HL-60/S4 treated with phorbol 12-myristate 13-acetate at 8.2 ng/mL for 4 days and 3 days (cell line): ENCODE data around the gene PIR.

Source experiments
- in situ Hi-C: fragments of 300-500 bp; cut with MboI; formaldehyde crosslinking; loops from 2 replicates; pipeline ENCODE4 v1.15.0; 2022; ENCODE audit warnings: low sequenced_read_pairs

PIR gene

DNA sequence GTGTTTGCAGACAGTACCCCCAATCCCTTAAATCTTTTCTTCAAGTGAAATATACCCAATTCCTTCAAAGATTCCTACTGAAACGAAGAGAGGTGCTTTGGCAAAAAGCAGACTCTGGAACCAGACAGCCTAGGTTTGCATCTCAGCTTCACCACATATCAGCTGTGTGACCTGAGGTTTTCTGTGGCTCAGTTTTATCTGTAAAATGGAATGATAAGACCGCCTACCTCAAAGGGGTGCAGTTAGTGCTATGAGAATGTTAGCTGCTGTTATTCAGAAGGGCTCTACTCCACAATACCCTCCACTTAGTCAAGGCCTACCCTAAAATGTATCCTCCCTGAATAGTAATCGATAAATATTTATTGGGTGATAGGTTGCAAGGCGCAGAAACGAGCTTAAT is 664 bp downstream of the PIR start:
- in situ Hi-C loops: no loop called here

DNA sequence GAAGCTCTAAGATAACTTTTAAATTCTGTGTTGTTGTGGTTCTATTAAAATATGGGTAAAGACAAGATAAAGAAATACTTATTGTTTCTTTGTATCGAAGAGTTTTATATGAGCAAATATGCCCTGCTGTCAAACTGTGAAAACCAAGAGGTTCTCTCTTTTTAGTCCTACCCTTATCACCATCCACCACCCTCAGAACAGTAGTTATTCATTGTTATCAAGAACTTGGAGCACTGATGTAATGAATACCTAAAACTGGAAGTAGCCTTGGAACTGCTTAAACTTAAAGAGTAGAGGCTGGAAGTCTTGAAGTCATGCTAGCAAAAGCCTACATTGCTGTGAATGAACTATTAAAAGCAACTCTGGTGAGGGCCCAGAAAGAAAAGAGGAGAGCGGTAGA is 9.2 kb downstream of the PIR start:
- in situ Hi-C loops: no loop called here

DNA sequence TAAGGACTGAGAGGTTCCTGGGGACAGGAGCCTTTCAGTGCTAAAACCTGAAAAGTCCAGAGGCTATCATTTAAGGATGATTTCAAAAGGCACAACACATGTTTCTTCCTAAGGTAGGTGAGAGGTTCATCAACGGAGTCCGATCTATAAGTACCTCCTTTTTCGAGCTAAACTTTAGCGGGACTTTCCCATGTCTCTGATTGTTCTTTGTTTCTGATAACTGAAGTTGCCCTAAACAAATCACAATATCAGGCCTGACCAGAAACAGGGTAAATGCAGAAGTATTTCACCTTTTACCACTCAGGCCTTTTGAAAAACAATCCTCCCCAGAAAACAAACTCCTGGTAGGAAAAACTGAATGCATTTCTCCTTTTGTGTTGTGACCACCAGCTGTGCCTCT is 17.6 kb downstream of the PIR start:
- in situ Hi-C loops: no loop called here

DNA sequence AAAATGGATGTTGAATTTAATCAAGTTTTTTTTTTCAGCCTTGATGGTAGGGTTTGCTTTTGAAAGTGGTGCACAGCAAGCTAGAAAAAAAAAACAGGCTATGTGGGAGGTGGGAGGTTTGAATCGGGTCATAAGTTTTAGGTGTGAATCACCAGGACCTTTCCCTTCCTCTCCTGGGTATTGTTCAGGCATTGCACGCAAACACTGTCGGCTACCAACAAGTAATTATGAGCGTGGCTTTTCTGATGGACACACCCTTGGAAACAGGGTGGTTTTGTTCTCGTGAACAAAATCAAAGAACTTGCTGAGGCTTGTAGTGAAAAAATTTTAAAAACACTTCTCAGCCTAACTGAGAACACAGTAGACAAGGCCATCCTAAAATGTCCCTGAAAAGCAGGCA is 18.1 kb downstream of the PIR start:
- in situ Hi-C loops: no loop called here

DNA sequence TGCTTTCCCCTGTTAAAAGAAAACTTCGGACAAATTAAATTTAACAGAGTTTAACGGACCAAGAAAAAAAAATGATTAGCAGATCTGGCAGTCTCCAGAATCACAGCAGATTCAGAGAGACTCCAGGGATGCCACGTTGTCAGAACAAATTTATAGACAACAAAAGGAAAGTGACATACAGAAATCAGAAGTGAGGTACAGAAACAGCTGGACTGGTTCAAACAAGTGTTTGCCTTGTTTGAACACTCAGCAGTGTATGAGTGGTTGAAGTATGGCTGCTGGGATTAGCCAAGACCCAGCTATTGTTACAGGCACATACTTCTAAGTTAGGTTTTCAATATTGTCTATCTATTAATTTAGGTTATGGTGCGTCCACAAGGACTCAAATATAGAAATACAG is 19.1 kb downstream of the PIR start:
- in situ Hi-C loops: no loop called here

DNA sequence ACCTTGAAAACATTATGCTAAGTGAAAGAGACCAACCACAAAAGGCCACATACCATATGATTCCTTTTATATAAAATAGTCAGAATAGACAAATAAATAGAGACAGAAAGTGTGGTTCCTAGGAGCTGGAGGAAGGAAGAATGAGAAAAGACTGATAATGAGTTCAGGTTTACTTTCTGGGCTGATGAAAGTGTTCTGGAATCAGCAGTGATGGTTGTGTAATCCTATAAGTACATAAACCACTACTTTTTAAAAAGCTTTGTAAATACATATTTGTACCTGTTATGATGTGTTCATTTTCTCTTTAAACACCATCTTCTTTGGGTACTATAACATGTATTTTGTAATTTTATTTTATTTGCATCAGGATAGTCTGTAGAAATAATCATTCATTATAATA is 20.6 kb downstream of the PIR start:
- in situ Hi-C loops: no loop called here

DNA sequence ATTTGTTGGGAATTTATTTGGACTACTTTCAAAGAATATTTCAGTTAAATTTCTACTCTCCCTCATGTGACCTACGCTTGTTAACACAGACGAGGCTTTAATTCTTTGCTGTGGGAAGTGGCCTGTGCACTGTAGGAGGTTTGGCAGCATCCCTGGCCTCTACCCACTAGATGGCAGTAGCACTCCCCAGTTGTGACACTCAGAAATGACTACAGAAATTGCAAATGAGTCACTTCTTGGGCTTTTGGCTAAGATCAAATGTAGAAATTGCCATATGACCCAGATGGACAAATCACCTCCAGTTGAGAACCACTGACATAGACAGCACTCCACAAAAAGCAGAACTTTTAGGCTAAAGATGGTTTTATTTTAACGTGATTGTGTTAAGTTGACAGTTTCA is 22.1 kb downstream of the PIR start:
- in situ Hi-C loops: no loop called here

DNA sequence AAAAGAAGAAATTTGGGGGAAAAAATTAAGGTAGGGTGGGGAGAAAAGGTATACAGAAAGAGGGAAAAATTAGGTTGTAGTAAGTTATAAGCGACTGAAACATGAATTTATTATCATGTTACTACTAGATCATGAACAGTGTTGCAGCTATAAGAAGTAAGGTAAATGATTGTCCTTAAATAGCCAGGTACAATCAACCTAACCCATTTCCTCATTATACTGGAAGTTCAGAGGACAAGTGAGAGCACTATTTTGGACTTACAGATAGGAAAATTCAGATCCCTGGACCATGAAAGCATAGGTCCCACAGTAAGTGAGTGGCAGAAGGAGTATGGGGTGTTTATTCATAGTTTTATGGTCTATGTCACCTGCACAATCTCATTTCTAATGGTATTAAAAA is 23.5 kb downstream of the PIR start:
- in situ Hi-C loops: no loop called here

DNA sequence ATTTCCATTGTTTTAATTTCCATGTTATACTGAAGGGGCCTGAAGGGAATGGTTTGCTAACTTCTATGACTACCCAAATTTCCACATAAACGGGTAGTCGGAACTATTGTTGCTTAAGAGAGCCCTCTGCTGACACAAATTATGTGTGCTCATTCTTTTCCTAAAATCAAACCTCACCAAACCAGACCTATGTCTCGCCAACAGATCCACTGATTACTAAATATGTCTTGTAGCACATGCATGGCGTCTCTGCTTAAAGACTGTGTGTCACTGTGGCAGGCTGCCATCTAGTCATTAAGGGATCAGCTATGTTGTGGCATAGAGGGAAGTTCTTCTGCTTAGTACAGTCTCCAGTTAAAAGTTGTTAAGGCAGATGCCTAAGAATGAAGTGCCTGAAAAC is 25.1 kb downstream of the PIR start:
- in situ Hi-C loops: no loop called here

DNA sequence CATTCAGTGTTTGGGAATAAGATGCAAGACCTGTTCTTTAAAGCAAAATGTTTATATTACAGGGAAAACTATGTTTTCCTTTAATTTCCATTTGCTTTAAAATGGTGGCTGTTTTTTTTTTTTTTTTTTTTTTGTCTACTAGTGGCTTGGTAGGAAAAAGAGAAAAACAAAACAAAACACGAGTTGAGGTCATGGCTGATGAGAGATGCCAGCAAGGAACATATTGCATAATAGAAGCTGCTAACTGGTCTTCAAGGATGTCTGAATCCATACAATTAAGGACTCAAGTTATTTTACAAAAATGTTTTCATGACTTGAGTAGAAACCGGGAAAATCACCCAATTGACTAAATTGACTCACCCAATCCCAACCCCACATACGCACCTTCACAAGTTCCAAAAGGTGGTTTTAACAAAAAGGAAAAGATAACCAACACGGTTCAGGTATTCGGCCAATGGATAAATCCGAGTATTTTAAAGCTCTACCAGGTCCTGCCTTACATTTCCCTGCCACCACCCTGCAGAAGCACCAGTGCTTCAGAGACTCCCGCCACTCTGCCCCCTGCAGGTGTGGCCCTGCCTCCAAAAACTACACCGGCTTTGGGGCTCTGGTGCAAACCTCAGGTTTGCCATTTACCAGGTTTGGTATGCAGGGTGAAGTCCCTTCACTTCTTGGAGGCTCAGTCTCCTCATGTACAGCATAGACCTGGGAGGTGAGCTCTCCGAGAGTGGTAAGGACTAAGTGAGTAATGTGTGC is 27.1 kb downstream of the PIR start:
- in situ Hi-C loops: no loop called here

DNA sequence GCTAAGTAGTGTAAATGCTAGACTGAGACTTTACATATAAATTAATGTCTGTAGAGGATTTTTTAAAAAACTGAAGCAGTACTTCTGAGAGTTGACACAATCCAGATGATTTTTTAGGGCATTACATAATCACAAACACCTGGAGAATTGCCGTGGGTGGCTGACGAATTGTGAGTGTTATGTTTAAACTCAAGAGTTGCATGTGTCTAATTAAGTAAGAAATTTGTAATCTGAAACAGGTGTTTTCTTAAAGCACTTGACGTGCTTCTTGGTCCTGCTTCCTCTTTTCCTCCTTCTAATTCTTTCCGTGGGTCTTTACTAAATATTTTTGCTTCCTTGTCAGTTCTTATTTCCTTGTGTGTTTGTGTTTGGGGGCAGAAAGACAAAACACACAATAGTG is 27.8 kb downstream of the PIR start:
- in situ Hi-C loops: no loop called here

DNA sequence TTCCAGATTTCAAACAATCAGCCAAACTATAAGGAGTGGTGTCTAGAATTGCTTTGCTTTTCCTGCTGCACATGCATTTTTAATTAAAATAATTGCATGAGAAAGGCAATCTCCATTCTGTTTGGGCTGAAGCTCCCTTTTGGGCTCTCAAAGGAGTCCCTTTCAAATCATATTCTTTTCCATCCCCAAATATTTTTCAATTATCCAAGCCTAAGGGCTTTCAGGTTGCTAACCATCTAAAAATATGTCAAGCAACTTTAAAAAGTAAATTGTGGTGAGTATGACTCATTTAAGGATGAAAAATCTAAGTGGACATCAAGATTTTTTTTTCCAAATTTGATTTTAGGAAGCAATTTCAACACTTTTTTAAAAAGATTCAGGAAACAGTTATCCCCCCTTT is 28.4 kb downstream of the PIR start:
- in situ Hi-C loops: no loop called here

DNA sequence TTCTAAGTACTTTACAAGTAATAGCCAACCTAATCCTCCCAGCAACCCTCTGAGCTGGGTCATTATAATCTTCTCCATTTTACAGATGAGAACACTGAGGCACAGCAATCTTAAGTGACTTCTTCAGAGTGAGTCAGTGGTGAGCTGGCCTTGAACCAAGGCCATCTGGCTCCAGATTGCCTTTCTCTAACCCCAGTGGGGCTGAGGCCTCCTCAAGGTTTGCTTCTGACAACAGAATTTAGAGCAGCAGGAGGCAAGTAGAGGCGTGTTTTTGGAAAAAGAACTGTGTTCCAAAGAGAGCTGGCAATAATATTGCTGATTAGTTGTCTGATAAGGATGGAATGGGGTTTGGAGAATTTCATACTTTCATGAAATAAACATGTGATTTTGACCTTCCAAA is 41.2 kb downstream of the PIR start:
- in situ Hi-C loops: no loop called here

DNA sequence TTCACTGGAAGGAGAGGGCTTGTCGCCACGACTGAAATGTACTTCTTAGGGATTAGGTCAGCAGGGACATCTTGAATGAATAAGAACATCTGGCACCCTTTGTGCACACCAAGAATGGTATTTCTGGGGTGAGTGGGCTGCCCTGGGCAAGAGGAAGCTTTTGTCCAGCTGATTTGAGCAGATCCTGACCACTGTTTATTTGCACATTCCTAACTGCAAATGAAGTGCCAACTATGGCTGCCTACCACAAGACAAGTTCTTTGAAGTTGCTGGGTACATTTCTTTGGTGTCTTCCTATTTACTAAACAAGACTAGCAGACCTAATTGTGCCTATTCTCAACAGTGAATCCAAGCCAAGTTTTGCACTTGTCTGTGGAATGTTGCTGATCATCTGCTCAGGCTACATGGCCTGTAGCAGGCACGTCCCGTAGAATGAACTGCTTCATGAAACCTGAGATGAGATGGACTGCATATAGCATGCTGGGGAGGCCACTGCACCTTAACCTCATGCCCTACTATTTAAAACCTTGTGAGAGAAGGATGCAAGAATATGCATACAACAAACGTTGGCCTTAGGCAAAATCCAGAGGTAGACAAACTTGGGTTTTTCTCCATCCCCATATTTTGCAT is 45.0 kb downstream of the PIR start:
- in situ Hi-C loops: no loop called here

DNA sequence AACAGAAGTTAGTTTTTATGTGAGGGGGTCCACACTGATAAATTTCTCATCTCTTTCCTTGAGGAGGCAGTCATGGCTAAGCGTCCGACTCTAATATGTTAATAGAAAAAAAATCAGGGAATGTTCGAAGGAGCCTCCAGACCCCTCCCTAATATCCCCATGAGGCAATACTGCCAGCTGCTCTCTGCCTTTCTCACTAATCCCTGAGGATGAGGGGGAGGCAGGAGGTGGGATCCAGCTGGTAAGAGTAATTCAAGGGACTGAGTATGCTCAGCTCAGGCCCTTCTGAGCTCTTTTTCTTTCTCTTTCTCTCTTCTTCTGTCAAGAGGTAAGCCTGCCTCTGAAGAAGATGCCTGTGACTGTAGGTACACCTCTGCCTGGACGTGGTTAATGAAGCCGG is 51.7 kb downstream of the PIR start:
- in situ Hi-C loops: no loop called here

DNA sequence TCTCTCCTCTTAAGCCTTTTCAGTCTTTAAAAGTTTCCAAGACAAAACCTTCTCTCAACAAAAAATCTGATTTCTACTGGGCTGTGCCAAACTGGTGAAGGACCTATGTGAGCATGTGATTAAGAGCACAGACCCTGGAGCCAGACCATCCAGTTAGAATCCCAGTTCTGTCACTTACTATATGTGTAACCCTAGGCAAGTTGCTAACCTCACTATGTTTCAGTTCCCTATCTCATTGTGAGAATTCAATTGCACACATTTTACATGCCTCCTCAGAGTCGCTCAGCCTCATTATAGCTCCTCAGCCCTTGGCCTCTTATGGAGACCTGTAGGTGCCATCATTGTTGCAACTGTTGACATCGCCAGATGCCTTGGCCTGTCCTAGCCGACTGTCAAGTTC is 54.8 kb downstream of the PIR start:
- in situ Hi-C loops: no loop called here

DNA sequence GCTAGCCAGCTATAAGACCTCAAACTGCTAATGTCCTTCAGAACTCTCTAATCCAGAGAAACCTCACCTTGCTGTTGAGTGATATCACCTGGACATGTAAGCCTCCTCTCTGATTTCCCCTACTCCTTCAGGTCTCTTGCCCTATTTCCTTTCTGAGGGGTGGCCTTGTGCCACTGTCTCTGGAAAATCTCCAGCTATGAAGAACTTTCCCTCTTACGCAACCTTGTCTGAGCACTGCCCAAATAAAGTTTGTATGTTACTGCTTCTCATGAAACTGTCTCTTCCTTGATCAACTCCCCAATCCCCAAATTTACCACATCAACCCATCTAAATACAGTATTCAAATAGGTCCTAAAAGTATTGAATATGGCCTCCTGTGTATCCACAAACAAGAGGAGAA is 55.4 kb downstream of the PIR start:
- in situ Hi-C loops: no loop called here

DNA sequence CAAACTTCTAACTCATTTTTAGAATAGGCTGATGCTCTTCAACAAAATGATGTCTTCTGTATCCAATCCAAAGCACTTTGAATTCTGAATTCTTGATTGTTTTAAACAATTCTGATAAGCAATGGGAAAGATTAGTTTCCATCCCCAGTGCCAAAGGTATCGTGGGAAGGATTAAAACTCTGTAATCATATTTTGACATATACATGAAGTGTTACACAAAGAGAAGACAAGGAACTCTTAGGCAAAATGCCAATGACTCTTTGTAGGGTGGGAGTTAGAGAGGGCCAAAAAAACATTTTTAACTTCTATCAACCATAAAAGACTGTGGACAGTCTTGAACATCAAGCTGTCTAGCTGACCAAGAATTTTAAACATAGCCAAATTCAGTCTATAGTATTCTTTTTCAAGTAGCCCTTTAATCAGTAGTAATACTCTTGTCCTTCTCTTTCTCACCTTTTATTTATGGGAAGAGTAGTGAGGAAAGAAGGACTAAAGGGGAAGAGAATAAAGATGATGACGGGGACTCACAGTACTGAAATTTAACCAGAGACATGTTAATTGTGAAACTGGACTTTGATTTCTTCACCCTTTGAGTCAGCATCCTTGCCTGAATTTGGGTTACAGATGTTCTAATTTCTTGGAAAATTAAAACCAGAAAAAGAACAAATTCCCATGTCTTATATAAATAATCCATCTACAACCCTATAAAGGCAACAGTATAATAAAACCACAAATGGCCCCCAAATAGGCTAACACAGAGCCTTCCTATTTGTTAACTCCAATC is 57.1 kb downstream of the PIR start:
- in situ Hi-C loops: no loop called here

DNA sequence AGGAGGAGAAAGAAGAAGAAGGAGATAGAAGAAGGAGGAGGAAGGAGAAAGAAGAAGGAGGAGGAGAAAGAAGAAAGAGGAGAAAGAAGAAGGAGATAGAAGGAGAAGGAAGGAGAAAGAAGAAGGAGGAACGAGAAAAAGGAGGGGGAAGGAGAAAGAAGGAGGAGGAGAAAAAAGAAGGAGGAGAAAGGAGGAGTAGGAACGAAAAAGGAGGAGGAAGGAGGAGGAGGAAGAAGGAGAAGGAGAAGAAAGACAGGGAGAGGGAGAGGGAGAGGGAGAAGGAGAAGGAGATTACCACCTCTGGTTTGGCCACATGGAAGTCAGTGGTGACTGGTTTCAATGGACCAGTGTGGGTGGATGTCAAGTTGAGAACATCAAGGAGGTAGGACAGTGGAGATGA is 58.9 kb downstream of the PIR start:
- in situ Hi-C loops: no loop called here

DNA sequence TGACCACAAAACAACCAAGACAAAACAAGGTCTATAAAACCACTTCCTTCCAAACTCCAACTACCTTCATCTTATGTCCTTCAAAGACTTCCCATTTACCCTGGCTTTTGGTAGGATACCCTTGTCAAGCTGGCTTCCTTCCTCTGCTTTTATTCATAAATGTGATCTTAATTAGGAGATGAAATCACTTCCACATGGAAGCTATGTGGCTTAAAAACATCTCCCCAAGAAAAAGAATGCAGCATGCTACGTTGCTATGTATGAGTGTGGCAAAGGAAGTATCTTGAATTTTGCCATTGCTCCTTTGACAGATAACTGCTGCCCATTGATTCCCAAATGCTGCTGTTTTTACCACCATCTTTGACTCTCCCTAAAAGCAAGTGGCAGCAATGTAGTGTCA is 62.5 kb downstream of the PIR start:
- in situ Hi-C loops: no loop called here

DNA sequence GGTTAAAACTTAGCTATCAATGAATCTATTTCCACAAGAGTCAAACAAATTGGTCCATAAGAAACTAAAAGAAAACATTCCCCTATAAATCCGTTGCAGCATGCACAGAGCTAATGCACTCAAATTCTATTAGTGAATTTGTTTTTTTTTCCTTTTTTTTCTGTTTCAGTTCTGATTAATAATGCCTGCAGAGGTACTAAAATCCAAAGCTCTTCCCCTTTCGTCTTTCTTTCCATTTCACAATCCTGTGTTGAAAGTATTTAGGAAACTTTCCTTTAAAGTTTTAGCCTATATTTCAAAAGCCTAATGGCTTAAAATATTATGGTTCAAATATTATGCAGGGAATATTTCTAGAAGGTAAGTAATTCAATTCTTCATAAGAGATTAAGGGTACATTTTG is 63.1 kb downstream of the PIR start:
- in situ Hi-C loops: no loop called here

DNA sequence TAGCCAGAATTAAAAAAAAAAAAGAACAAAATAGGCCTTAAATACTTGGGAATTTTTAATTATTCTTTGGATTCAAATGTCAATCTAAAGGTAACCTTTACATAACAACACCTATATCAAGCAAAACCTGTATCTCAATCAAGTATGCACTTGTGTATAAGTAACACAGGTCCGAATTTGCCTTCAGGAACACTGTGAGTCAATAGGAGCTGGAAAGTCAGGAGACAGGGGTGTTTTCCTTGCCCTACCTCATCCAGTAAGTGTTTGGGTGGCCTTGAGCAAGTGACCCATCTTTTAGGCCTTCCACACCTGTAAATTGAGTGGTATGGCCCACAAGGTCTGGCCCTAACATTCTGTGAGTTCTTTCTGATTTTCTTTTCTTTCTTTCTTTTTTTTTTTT is 68.1 kb downstream of the PIR start:
- in situ Hi-C loops: no loop called here
